DMS79 (cell line): ENCODE measurements around the gene IL17C.
"Not testable (repeated sequence)": the region's sequence is repeated elsewhere in the genome, so short reads cannot be mapped to it uniquely, and the experiment has no call there.

Experiments
- DNase-seq: peaks from one replicate; lab custom pipeline; 2025; lab: John Stamatoyannopoulos, UW

The IL17C gene

GRCh38 chr16:88658714-88659113 lies 20.3 kb downstream of the IL17C start:
- DNase-seq: no peak

GRCh38 chr16:88659160-88659559 lies 20.8 kb downstream of the IL17C start:
- no peak for DNase-seq

DNA sequence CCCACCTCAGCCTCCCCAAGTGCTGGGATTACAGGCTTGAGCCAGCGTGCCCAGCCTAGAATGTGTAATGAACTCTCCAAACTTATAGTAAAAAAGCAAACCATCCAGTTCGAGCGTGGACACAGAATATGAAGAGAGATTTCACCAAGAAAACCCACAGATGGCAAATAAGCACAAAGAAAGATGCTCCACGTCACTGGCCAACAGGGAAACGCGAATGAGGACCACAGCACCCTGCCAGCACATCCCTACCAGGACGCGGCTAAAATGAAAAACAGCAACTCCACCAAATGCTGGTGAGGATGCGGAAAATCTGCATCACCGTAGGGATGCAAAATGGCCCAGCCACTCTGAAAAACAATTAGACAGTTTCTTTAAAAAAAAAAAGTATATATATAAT lies 23.1 kb downstream of the IL17C start:
- no peak for DNase-seq

GRCh38 chr16:88662222-88662842 lies 24.0 kb downstream of the IL17C start:
- no peak for DNase-seq

DNA sequence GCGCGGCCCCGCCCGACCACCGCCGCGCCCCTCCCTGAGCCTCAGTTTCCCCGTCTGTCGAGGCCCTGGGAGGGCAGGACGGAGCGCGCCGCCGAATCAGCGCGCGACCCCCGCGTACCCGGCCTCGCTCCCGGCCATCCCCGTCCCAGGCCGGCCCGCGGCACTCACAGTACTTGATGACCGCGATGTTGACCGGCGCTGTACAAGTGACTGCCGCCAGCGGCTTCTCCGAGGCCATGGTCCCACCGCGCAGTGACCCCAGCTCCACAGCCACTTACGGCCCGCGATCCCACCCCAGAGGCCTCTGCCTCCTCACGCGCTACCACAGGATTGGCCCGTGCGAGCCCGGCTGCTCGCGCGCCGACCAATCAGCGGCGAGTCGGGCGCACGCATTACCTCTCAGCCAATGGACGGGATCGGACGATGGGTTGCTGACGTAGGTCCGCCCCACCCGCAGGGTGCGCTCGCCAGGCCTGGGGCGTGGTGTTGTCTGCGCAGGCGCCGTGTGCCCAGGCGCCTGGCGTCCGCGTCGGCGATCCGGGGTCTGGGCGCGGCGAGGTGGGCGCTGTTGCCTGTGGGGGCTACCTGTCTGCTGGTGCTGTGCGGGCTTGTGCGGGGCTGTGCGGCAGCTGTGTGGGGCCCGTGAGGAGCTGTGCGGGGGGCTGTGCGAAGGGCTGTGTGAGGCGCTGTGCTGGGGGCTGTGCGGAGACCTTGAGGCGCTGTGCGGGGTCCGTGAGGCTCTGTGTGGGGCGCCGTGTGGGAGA lies 24.7 kb downstream of the IL17C start, which contains the start of gene MVD:
Gene MVD, minus strand, starts transcription at position 249 of the 764 bp plus-strand sequence. Its CDS starts 11 bp downstream, at position 238.
- peak; percentile 77 for DNase-seq

- DNase-seq: no peak
Observed at GRCh38 chr16:88665148-88665547, 26.8 kb downstream of the IL17C start.

DNA sequence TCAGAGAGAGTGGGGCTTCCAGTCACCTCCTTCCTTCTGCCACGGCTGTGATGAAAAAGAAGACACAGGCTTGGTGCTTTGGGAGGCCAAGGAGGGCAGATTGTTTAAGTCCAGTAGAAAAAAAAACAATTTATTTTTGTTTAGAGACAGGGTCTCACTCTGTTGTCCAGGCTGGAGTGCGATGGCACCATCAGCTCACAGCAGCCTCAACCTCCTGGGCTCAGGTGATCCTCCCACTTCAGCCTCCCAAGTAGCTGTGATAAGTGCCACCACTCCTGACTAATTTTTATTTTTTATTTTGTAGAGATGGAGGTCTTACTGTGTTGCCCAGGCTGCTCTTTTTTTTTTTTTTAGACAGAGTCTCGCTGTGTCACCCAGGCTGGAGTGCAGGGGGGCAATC lies 27.2 kb downstream of the IL17C start:
- no peak for DNase-seq

GRCh38 chr16:88667461-88667860 lies 29.1 kb downstream of the IL17C start:
- no peak for DNase-seq

DNA sequence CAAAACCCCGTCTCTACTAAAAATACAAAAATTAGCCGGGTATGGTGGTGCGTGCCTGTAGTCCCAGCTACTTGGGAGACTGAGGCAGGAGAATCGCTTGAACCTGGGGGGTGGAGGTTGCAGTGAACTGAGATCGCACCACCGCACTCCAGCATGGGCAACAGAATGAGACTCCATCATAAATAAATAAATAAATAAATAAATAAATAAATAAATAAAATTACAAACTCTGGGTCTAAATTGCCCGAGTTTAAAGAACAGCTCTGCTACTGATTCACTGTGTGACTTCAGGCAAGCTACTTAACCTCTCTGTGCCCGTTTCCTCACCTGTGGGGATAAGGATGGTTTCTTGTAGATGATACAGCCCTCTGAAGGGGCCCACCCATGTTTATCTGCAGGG lies 31.1 kb downstream of the IL17C start:
- DNase-seq: not testable (repeated sequence)

- DNase-seq: no peak
Observed at GRCh38 chr16:88669980-88670379, 31.6 kb downstream of the IL17C start.

GRCh38 chr16:88671806-88672205 lies 33.4 kb downstream of the IL17C start:
- DNase-seq: no peak

DNA sequence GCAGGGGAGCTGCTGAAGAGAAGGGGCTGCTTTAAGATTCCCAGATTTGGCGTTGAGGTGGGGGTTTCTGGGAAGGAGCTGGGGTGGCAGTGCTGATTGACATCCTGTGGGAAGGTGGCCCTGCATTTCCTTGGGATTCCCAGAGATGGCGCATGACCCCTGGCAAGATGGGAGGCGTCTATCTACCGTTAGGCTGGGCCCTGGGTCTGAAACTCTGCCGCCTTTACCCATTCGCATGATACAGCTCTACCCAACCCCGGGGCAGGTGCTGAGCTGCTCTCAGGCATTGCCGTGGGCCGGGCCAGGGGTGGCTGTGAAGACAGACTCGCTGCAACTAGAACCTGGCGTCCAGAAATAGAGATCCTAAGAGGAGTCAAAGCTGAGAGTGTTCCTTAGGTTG lies 34.4 kb downstream of the IL17C start:
- no peak for DNase-seq

- DNase-seq: no peak
Observed at GRCh38 chr16:88673716-88674379, 35.5 kb downstream of the IL17C start.

- DNase-seq: no peak
Observed at GRCh38 chr16:88676502-88677242, 38.3 kb downstream of the IL17C start.

DNA sequence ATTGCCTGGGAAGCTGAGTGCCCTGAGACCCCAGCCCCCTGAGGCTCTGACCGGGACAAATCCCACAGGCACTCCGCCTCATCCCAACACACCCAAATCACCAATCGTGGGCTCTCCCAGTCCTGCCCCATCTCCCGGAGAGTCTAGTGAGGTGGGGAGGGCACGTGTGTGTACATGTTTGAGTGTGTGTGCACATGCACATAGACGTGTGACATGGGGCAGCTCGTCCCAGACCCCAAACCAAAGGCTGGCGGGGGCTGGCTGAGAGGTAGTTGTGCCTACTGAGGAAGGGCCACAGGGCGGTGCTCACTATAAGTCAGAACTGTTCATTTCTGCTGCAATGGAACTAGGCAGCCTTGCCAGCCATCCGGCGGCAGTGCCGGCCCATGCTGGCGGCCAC lies 39.3 kb downstream of the IL17C start:
- DNase-seq: no peak

GRCh38 chr16:88678224-88678979 lies 40.0 kb downstream of the IL17C start:
- DNase-seq: no peak

DNA sequence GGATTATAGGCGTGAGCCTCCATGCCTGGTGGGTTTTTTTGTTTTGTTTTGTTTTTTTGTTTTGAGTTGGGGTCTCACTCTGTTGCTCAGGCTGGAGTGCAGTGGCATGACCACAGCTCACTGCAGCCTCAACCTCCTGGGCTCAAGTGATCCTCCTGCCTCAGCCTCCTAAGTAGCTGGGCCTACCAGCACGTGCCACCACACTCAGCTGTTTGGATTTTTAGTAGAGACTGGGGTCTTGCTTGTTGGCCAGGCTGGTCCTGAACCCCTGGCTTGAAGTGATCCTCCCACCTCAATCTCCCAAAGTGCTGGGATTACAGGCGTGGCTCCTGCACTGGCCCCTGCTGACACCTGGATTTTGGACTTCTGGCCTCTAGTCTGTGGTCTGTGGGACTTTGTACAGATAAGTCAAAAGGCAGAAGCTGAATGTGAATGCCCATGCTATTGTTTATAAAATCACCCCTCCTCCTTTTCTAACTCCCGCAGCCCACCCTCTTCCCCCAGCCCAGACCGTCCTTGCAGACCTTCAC lies 42.2 kb downstream of the IL17C start:
- DNase-seq: no peak

DNA sequence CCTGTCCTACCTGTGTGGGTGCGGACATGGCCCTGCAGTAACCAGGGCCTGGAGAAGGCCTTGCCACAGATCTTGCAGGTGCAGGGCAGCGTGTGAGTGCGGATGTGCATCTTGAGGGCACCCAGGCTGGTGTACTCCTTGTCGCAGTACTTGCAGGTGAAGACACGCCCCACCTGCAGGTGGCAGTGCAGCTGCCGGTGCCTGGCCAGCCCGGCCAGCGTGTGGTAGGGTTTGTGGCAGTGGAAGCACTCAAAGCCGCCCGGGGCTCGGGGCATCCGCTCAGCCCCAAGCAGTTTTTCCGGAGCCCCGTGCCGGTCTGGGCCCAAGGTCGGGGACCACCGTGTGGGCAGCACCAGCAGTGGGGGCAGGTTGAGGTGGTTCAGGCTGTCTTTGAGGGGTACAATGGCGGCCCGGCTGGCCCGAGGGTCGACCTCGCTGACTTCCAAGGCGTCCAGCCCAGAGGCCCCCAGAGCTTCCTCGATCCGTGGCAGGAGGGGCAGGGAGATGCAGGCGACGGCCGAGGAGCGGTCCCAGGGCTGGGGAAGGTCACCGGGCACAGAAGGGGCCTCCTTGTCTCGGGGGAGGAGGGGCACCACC lies 42.8 kb downstream of the IL17C start:
- DNase-seq: no peak

DNA sequence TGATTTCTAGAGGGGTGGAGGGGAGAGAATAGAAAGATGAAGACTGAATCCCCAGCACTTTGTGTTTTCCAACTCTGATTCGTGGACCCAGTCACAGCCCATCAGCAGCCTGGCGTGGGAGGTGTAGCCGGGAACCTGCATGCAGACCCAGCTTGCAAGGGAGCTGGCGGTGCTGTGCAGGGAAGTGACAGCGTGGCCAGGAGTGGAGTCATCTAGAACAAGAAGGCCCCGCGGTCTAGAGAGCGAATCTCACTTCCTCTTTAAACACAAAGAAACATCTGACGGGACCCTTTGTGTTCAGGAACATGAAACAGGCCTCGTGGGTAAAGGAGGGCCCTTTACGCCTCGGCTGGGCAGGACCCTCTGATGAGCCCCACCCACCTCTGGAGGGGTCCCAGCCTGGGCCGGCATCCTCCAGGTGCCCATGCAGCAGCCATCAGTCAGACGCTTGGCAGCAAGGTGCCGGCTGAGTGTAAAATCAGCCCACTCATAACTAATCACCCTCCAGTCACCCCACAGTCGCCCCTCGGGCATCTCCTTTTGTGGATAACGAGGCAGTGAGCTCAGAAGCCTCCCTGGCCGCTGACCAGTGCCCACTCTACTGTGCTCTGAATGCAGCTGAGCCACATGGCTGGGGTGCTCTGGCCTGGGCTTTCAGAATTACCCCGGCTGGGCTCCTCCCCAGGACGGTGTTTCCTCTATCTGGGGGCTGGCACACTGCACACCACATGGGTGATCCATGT lies 43.5 kb downstream of the IL17C start:
- DNase-seq: no peak

- DNase-seq: no peak
Observed at GRCh38 chr16:88684569-88685155, 46.3 kb downstream of the IL17C start.
